Activated CD4-positive, alpha-beta T cell treated with anti-CD3 and anti-CD28 coated beads, Interleukin-2, amount 10 ng/mL, durations not matched to agents 24 days and 14 days (primary cell): ENCODE measurements around the gene DDX1. TPM values are rescaled to one million over a fixed set of nuclear protein-coding genes. Genes with fewer than 3 reads are reported as not detected.
"Not testable (repeated sequence)": the region's sequence is repeated elsewhere in the genome, so short reads cannot be mapped to it uniquely, and the experiment has no call there.

Experiments used
- DNase-seq: peaks from one replicate; pipeline ENCODE4 v3.0.0; 2022
- H3K27ac Mint-ChIP-seq: one replicate; pipeline ENCODE4 v1.8.0; 2022; ENCODE audit warnings: mild to moderate bottlenecking, mixed read lengths
- H3K27me3 Mint-ChIP-seq: one replicate; pipeline ENCODE4 v1.8.0; 2022; ENCODE audit warnings: mixed read lengths
- H3K36me3 Mint-ChIP-seq: one replicate; pipeline ENCODE4 v1.8.0; 2022; ENCODE audit warnings: low read depth, mild to moderate bottlenecking, mixed read lengths
- H3K4me1 Mint-ChIP-seq: one replicate; pipeline ENCODE4 v1.8.0; 2021; ENCODE audit warnings: mixed read lengths
- H3K4me3 Mint-ChIP-seq: one replicate; pipeline ENCODE4 v1.8.0; 2022; ENCODE audit warnings: mild to moderate bottlenecking, moderate library complexity, mixed read lengths
- H3K9me3 Mint-ChIP-seq: one replicate; pipeline ENCODE4 v1.8.0; 2021; ENCODE audit warnings: mixed read lengths
- intact Hi-C: fragments of 100-400 bp; cut with micrococcal nuclease; formaldehyde crosslinking; loops from one replicate; pipeline ENCODE4 v1.15.1; 2023
- total RNA-seq: library from RNA; stranded (reverse); gene quantifications from 2 replicates; pipeline ENCODE4 v1.2.3, GENCODE V29; 2022

Gene DDX1
- total RNA-seq, 1 donor from 2014 or later: 116 TPM

GRCh38 chr2:15671842-15672815 lies 80.5 kb downstream of the DDX1 start:
- H3K4me3 Mint-ChIP-seq: no peak overlapping the region
- H3K36me3 Mint-ChIP-seq: no peaks in the 10 kb centered on the region
- no peak for DNase-seq
- H3K9me3 Mint-ChIP-seq: no peaks in the 10 kb centered on the region
- intact Hi-C loops: no loop called here
- no peak overlapping the region for H3K27ac Mint-ChIP-seq
- no peaks in the 10 kb centered on the region for H3K4me1 Mint-ChIP-seq
- H3K27me3 Mint-ChIP-seq: no peaks in the 10 kb centered on the region

DNA sequence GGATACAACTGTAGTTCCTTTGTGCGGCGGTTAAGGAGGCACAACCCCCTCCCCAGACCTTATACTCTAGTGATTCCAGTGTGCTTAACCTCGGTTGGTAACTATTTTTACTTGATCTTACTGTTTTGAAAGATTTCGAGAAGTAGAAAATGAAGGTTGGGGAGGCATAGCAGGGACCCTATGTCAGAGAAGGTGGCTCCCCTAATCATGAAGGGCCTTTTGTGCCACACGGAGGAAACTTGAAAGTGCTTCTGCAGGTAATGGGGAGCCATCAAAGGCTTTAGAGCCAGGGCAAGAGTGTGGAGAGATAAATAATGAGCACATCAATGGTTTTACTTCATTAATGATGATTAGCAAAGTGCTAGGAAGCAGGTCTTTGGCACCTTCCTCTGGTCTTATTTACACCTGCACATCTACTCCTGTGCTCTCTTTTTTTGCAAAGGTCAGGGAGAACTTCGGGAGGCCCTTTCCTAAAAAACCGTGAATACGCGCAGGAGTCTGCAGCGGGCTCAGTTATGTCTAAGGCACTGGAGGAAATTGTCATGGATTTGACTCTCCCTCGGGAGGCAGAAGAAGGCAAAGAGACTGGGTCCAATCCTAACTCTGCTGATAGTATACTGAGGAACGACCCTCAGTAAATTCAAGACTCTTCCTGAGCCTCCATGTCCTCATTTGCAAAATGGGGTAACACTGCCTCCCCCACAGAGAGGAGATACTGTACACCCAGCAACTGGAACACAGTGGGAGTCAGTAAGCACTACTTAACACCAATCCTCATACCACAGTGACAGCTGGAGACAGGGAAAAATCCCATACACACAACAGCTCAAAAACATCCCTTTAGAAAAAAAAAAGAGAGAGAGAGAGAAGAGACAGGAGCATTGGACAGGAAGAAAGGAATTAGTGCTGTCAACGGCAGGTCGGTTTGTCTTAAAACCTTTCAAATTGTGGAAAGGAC lies 81.6 kb downstream of the DDX1 start:
- H3K36me3 Mint-ChIP-seq: no peaks in the 10 kb centered on the region
- H3K9me3 Mint-ChIP-seq: no peaks in the 10 kb centered on the region
- intact Hi-C loops: no loop called here
- no peaks in the 10 kb centered on the region for H3K4me1 Mint-ChIP-seq
- no peak overlapping the region for H3K4me3 Mint-ChIP-seq
- DNase-seq: no peak
- H3K27ac Mint-ChIP-seq: no peak overlapping the region
- H3K27me3 Mint-ChIP-seq: no peaks in the 10 kb centered on the region

GRCh38 chr2:15673919-15674636 lies 82.4 kb downstream of the DDX1 start:
- H3K4me3 Mint-ChIP-seq: no peak overlapping the region
- no peaks in the 10 kb centered on the region for H3K4me1 Mint-ChIP-seq
- no peaks in the 10 kb centered on the region for H3K9me3 Mint-ChIP-seq
- intact Hi-C loops: no loop called here
- DNase-seq: no peak
- no peaks in the 10 kb centered on the region for H3K27me3 Mint-ChIP-seq
- H3K27ac Mint-ChIP-seq: no peak overlapping the region
- no peaks in the 10 kb centered on the region for H3K36me3 Mint-ChIP-seq

- no peak overlapping the region for H3K4me3 Mint-ChIP-seq
- no peak overlapping the region for H3K27ac Mint-ChIP-seq
- DNase-seq: no peak
- no peaks in the 10 kb centered on the region for H3K27me3 Mint-ChIP-seq
- H3K36me3 Mint-ChIP-seq: no peaks in the 10 kb centered on the region
- no peaks in the 10 kb centered on the region for H3K4me1 Mint-ChIP-seq
- intact Hi-C loops: no loop called here
- H3K9me3 Mint-ChIP-seq: no peaks in the 10 kb centered on the region
Measured at GRCh38 chr2:15674637-15675455, 83.2 kb downstream of the DDX1 start.

DNA sequence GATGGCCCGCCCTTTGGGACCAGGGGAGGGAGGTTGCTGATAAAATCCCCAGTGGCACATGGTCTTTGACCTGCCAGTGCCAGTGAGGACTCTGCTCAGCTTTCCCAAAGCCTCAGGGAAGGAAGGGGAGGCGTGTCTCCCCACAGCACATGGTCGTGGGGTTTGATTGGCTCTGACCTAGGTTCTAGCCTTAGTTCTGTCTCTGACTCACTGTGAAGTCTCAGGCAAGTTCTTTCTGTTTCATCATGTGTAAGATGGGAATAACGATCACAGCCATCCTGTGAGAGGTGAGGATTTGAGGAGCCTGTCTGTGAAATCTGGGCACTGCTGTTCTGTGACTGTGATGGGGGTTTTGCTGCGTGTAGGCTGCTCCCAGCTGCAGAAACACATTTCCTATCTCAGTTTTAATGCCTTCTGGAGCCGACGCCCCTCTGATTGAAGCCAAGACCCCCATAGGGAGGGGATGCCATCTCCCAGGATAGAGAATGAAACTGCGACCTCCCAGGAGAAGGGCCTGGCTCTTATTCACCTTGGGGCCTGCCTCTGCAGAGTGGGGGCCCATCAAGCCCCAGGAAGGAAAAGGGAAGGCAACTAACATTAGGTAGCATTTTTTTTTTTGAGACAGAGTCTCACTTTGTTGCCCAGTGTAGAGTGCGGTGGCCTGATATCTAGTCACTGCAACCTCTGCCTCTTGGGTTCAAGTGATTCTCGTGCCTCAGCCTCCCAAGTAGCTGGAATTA lies 84.0 kb downstream of the DDX1 start:
- H3K4me1 Mint-ChIP-seq: no peaks in the 10 kb centered on the region
- no peaks in the 10 kb centered on the region for H3K9me3 Mint-ChIP-seq
- intact Hi-C loops: no loop called here
- no peaks in the 10 kb centered on the region for H3K27me3 Mint-ChIP-seq
- H3K36me3 Mint-ChIP-seq: no peaks in the 10 kb centered on the region
- H3K4me3 Mint-ChIP-seq: no peak overlapping the region
- H3K27ac Mint-ChIP-seq: no peak overlapping the region
- DNase-seq: no peak

DNA sequence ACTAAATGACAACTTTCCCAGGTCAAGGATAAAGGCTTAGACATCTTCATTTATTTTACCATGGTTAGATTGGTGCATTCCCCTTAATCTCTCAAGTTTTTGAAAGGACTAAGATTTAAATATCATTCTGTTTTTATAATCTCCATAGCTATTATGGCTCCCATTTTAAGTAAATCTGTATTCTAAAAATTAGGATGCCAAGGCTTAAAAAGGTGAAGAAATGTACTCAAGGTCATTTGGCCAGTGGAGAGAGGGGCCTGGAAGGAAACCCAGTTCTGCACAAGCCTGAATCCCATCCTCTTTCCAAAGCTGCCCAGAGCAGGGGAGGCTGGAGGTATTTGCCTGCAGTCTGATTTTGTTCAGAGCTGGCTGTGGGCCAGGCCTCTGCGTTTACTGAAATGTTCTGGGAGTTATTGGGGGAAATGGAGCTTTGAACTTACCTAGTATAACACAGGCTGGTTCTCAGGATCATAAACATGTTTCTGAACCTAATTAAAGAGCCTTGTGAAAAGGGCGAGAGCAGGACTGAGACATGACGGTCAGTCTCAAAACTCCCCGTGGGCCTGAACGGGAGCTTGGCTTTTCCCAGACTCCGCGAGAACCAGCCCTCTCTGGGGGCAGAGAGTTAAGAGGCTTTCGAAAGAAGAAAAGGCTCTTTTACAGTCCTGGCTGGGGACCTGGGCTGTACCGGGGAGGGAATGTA lies 85.6 kb downstream of the DDX1 start:
- Mint-ChIP-seq H3K27ac (no peak overlapping the region), H3K27me3 (no peaks in the 10 kb centered on the region), H3K4me1 (no peaks in the 10 kb centered on the region), H3K4me3 (no peak overlapping the region), H3K9me3 (no peaks in the 10 kb centered on the region), H3K36me3 (no peaks in the 10 kb centered on the region)
- no peak for DNase-seq
- intact Hi-C loops: no loop called here

DNA sequence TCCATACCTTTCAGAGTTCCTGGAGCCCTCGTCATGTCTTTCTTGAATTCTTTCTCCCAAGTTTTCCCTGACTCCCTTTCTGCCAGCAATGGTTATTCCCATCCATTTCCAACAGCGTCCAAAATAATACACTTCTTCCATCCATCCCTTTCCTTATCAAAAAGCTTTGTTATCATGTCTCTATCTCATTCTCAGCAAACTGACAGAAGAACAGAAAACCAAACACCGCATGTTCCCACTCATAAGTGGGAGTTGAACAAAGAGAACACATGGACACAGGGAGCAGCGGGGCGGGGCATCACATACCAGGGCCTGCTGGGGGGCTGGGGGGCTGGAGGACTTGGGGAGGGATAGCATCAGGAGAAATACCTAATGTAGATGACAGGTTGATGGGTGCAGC lies 86.7 kb downstream of the DDX1 start:
- Mint-ChIP-seq H3K4me3 (no peak overlapping the region), H3K27me3 (no peaks in the 10 kb centered on the region), H3K9me3 (no peaks in the 10 kb centered on the region), H3K27ac (no peak overlapping the region), H3K36me3 (no peaks in the 10 kb centered on the region), H3K4me1 (no peaks in the 10 kb centered on the region)
- DNase-seq: no peak
- intact Hi-C loops: no loop called here

DNA sequence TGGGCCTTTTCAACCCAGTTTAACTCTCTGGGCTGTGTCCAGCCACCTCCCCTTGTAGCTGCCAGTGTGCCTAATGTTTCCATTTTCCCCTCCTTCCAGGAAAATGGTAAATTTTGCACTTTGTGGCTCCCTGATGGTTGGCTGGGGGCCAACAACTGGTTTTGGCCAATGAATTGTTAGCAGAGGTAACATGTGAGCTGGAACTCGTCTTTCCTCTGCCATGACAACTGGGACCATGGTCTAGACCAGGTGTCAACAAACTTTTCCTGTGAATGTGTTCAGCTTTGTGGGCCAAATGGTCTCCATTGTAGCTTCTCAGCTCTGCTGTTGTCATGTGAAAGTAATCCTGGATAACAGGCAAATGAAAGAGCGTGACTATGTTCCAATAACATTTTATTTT lies 87.2 kb downstream of the DDX1 start:
- no peaks in the 10 kb centered on the region for H3K9me3 Mint-ChIP-seq
- no peaks in the 10 kb centered on the region for H3K27me3 Mint-ChIP-seq
- intact Hi-C loops: no loop called here
- no peak for DNase-seq
- H3K4me3 Mint-ChIP-seq: no peak overlapping the region
- H3K4me1 Mint-ChIP-seq: no peaks in the 10 kb centered on the region
- H3K27ac Mint-ChIP-seq: no peak overlapping the region
- no peaks in the 10 kb centered on the region for H3K36me3 Mint-ChIP-seq

GRCh38 chr2:15679386-15679924 lies 87.8 kb downstream of the DDX1 start:
- intact Hi-C loops: no loop called here
- no peak overlapping the region for H3K4me3 Mint-ChIP-seq
- H3K27ac Mint-ChIP-seq: no peak overlapping the region
- H3K4me1 Mint-ChIP-seq: no peaks in the 10 kb centered on the region
- no peaks in the 10 kb centered on the region for H3K9me3 Mint-ChIP-seq
- no peak for DNase-seq
- no peaks in the 10 kb centered on the region for H3K27me3 Mint-ChIP-seq
- H3K36me3 Mint-ChIP-seq: no peaks in the 10 kb centered on the region

GRCh38 chr2:15680132-15680531 lies 88.5 kb downstream of the DDX1 start:
- H3K4me3 Mint-ChIP-seq, intact Hi-C loops, H3K27ac Mint-ChIP-seq, DNase-seq, H3K9me3 Mint-ChIP-seq, H3K27me3 Mint-ChIP-seq, H3K36me3 Mint-ChIP-seq, H3K4me1 Mint-ChIP-seq: not testable (repeated sequence)
